GM12891 (cell line): ENCODE measurements around the gene PRM2.
A peak's percentile ranks its signal among the peaks of the same experiment; 100 is the strongest.

ENCODE experiments used
- DNase-seq: peaks from one replicate; pipeline ENCODE4 v3.0.0; 2011; ENCODE audit warnings: low spot score; ENCODE audit not compliant: insufficient read length
- FAIRE-seq: peaks from 2 replicates; lab custom pipeline; 2011; peaks lifted over from hg19 to GRCh38; lab: Jason Lieb, UNC
- PAX5 ChIP-seq: IDR thresholded peaks from 2 replicates; pipeline ENCODE4 v1.6.1; 2011; ENCODE audit warnings: low read length, moderate library complexity, mild to moderate bottlenecking; ENCODE audit not compliant: insufficient read depth, severe bottlenecking
- POLR2A ChIP-seq: IDR thresholded peaks from 2 replicates; pipeline ENCODE4 v1.6.1; 2011; ENCODE audit warnings: low read depth, low read length, control low read depth
- POLR2AphosphoS5 ChIP-seq: IDR thresholded peaks from 2 replicates; pipeline ENCODE4 v1.6.1; 2011; ENCODE audit warnings: low read depth, low read length, control low read depth
- POU2F2 ChIP-seq: IDR thresholded peaks from 2 replicates; pipeline ENCODE4 v1.6.1; 2011; ENCODE audit warnings: low read depth, mild to moderate bottlenecking, control low read depth, low read length, moderate library complexity
- SPI1 ChIP-seq: IDR thresholded peaks from 2 replicates; pipeline ENCODE4 v1.6.1; 2011; ENCODE audit warnings: low read depth, low read length, control low read depth
- TAF1 ChIP-seq: IDR thresholded peaks from 2 replicates; pipeline ENCODE4 v1.6.1; 2011; ENCODE audit warnings: low read depth, low read length, control low read depth

The PRM2 gene

DNA sequence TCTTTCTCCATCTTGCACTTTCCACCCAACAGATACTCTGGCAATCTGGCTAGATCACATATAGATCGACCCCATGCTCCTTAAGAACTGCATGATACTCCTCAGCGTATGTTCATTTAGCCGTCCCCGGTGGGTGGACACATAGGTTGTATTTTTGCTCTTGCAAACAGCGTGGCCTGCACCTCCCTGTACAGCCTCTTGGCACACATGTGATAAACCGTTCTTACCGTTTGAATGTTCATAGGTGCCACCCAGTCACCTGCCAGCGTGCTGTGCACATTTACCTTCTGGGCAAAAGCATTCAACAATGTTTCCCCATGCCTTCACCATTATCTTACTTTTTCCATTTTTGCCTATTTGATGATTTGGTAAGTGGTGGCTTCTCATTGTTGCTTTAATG, 13.4 kb downstream of the PRM2 start:
- FAIRE-seq (no peak), DNase-seq (no peak)
- no peak for TF ChIP-seq TAF1
- TF ChIP-seq PAX5, result no peak
- no peak for TF ChIP-seq SPI1
- no peak for TF ChIP-seq POU2F2
- no peak for TF ChIP-seq POLR2AphosphoS5
- no peak for TF ChIP-seq POLR2A

DNA sequence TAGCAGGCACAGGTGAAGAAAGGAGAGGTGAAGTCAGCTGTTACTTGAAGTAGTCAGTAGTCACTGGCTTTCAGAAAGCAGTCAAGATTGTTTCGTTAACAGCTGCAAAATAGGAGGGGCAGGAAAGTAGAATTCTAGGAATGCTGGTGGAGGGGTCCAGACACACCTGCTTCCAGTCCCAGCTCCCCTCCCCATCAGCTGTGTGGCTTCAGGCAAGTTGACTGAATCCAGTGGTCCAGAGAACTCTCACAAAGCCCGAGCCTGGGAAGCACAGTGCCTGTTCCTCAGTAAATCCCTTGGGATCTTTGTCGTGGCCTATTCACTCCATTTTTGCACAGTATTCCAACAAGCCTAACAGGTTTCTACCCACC, 15.7 kb downstream of the PRM2 start:
- DNase-seq (no peak), FAIRE-seq (no peak)
- no peak for TF ChIP-seq TAF1
- no peak for TF ChIP-seq POLR2A
- TF ChIP-seq POU2F2, result no peak
- TF ChIP-seq POLR2AphosphoS5, result no peak
- no peak for TF ChIP-seq PAX5
- TF ChIP-seq SPI1, result no peak

DNA sequence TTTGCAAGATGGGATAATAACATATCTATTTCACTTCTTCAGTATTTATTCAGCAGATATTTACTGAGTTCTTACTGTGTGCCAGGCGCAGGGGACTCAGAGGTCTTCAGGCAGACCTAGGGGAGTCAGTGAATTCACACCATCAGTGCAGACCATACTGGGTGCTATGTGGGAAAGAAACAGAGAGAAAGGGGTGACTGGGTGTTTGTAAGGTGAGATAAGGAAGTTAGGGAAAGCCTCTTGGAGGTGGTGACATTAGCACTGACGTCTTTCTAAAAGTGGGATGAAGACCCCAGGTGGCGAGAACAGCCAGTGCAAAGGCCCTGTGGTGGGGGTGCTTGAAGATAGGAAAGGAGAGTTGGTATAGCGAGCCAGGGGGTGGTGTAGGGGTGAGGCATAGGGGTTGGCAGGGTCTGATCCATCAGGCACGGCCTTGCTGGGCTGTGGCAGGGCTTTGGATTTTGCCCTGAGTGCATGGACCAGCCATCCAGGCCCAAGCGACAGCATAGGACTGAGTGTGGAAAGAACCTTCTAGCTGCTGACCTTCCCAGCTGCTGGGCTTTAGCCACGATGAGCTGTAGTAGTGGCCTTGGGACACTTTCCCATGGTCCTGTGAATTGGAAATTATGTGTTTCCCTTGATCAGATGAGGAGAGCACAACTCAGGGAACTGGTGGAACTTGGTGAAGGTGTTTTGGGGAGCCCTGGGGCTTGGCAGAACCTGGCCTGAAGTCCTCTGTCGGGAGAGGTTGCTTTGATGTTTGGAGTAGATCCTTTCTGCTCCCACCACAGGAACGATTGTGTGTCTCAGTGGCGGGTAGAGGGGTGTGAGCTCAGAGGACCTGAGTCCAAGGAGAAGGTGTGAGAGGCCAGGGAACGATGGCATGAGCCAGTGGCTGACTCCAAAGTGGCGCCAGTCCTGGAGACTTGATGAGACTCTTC, 16.4 kb downstream of the PRM2 start:
- FAIRE-seq, result no peak
- no peak for TF ChIP-seq POU2F2
- no peak for DNase-seq

DNA sequence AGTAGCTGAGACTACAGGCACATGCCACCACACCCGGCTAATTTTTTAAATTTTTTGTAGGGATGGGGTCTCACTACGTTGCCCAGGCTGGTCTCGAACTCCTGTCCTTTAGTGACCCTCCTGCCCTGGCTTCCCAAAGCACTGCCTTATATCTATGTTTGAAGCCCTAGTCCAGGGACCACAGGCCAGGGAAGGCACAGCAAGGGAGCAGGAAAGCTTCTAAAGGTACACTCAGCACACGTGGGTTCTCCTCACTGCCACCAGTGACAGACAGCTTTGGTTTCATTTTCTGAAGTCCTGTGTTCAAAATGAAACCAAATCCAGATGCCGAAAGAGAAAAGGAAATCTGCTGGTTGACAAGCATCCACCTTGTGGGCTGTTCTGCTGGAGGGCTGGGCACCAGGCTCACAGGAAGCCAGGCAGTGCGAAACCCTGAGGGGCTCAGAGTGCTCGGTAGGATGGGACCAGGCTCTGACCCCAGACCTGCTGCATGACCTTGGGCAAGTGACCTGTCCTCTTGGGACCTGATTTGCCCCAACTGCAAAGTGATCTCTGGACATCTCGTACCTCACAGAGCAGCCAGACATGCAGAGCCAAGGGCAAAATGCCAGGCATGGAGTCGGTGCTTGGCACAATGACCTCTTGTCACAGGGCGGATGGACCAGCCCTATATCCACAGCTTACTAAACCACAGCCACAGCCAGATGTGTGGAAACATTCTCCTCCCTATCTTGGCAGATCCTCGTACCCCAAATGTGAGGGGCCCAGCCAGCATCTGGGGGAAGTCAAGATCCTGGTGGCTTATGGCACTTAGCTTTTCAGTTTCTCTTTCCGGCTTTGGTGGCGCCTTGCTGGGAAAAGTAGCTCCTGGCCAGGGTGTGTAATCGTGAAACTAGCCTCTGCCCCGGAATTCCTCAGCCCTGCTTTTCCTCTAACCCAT, 17.5 kb downstream of the PRM2 start:
- DNase-seq, result peak; percentile 64
- peak; percentile 88 for FAIRE-seq

DNA sequence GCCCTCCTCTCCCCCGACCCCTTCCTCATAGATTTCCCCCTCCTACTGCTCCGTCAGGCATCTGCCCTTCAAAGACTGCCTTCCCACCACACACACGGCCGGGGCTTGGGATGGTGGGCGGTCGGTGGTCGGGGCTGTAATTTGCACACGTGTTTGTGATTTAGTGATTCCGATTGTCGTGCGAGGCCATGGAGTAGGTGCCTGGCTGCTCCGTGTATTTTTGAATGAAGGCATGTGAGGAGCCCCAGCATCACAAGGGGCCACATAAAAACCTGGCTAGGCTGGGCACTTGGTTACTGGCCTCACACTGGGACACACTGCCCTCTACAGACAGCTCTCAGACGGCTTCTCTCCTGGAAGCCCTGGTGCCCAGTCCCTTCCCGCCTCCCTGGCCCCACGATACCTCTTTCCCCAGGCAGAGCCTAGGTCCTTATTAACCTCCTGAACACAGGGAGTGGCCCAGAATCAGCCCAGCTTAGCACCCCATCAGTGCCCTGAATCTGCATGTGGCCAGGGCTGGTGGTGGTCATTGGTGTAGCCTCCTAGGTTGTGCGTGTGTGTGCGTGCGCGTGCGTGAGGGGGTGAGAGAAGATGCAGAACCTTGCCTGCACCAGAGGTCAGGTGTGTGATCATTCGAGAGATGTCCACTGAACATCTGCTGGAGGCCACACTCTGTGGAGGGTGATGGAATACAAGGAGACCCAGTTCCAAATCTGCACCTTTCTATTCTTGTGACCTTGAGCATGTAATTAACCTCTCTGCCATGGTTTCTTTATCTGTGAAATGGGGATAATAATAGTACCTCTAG, 18.9 kb downstream of the PRM2 start:
- TF ChIP-seq SPI1, result no peak
- no peak for TF ChIP-seq TAF1
- TF ChIP-seq PAX5, result no peak
- no peak for TF ChIP-seq POLR2A
- no peak for TF ChIP-seq POU2F2
- no peak for TF ChIP-seq POLR2AphosphoS5
- no peak for DNase-seq
- FAIRE-seq, result peak; percentile 78

More for the DNA sequence above, 17.5 kb downstream of the PRM2 start:
- TF ChIP-seq POU2F2 (no peak), PAX5 (no peak), POLR2AphosphoS5 (no peak), SPI1 (no peak), POLR2A (no peak), TAF1 (no peak)

DNA sequence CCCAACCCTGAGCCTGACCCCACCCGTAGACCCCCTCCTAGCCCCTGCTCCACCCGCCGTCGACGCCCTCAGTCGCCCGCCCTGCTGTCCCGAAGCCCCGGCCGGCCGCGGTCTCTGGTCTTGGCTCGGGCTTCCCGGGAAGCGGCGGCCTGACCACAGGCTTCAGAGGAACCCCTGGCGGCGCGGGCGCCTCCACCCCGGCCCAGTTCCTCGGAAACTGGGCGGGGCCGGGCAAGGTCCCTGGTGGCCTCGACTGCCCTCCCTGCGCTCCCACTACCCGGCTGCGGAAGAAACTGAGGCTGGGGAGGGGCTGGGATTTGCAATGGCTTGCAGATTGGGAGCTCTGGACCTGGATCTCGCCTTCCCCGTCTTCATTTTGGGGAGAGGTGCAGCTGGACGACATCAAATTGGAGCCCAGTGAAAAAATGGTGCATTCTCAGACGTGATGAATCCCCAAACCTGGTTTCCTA, 19.6 kb downstream of the PRM2 start:
- DNase-seq (no peak), FAIRE-seq (no peak)
- TF ChIP-seq PAX5 (no peak), POU2F2 (no peak), TAF1 (no peak), POLR2A (no peak), POLR2AphosphoS5 (no peak), SPI1 (no peak)

DNA sequence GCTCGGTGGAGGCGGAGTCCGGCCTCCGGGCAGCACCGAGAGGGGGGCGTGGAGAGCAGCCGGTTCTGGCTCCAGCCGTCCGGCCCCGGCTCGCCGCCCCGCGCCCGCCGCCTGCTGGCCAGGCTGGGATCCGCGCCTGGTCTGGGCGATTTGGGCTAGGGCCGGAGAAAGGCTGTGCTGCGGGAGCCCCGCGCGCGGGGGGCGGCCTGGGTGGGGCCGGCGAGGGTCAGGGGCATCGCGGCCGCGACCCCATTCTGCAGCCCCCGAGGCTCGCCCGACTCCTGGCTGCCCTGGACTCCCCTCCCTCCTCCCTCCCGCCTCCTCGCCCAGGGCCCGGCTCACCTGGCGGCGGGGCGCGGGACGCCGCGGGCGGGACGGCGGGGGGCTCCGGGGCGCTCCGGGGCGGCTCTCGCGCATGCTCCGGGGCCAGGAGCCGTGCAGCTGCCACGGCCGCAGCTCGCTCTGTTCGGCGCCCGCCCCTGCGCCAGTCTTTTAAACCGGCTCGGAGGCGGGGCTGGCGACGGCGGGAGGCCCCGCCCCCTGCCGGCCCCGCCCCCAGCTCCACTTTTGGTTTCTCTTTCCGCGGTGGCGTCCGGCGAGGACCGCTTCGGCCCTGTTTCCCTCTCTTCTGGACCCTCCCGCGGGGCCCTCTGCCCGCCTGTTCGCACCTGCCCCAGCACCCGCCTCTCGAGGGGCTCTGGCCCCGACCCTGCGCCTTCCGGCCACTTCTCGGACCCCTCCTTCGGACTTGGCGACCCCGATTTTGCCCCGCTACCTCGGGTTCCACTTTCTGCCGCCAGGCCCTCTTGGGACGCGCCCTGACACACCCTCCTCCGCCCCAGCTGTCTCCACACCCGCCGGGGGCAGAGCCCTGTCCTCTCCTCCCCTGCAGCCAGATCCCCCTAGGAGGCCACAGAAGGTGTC, 20.3 kb downstream of the PRM2 start, which contains the start of gene SOCS1:
SOCS1 (minus strand) TSS at position 468 of the 924 bp plus-strand sequence. CDS start 726 bp downstream, outside the sequence.
- peak; percentile 87 for FAIRE-seq
- TF ChIP-seq POU2F2 (peak; percentile 77), SPI1 (no peak), TAF1 (peak; percentile 91), POLR2AphosphoS5 (peak; percentile 91), POLR2A (peak; percentile 95), PAX5 (peak; percentile 55)

More for the DNA sequence above, 20.3 kb downstream of the PRM2 start, which contains the start of gene SOCS1:
- peak; percentile 88 for DNase-seq
